DOHH2 (cell line): ENCODE measurements around the gene KCNQ1OT1.

Source experiments
- CTCF ChIP-seq: fragments of 200-600 bp; sonication (generic); IDR thresholded peaks from one replicate; pipeline ENCODE4 v1.5.1; 2014; ENCODE audit warnings: antibody characterized with exemption, mild to moderate bottlenecking, low read depth, low read length; ENCODE audit not compliant: poor library complexity, severe bottlenecking
- EZH2phosphoT487 ChIP-seq: fragments of 200-600 bp; sonication (generic); IDR thresholded peaks from 2 replicates; pipeline ENCODE4 v1.6.1; 2017; ENCODE audit warnings: borderline replicate concordance, mild to moderate bottlenecking, antibody characterized with exemption, low read length, moderate library complexity, mixed read lengths

- TF ChIP-seq CTCF (no peak), EZH2phosphoT487 (no peak)
Observed at GRCh38 chr11:2581151-2581930, 118.5 kb downstream of the KCNQ1OT1 start.
